Natural killer cell (primary cell): ENCODE results near the gene DOK1. TPM values are rescaled to one million over a fixed set of nuclear protein-coding genes. Genes with fewer than 3 reads are reported as not detected.

Source experiments
- ATAC-seq, 3 donors: fragments of 150-1000 bp in 2 of 3; fragments of 200-7000 bp in 1 of 3; cut with Tn5 transposase; 1 replicate in 1 of 3; 2 replicates in 2 of 3; pipeline ENCODE4 v1.10.0; 2021; ENCODE audit warnings: mild to moderate bottlenecking in 2 of 3, moderate library complexity in 2 of 3
- DNase-seq, 2 donors: peaks; one replicate each; pipeline versions ENCODE4 v3.0.0 to v3.0.0-alpha.2; 2013 to 2021; ENCODE audit warnings: mixed read lengths in 1 of 2
- H3K27ac ChIP-seq: one replicate; pipeline ENCODE4 v1.5.1; 2013; ENCODE audit warnings: mild to moderate bottlenecking, low read length
- H3K27me3 ChIP-seq: one replicate; pipeline ENCODE4 v1.6.1; 2013; ENCODE audit warnings: low read length; ENCODE audit not compliant: control insufficient read depth, insufficient read depth
- H3K36me3 ChIP-seq: one replicate; pipeline ENCODE4 v1.6.1; 2013; ENCODE audit warnings: low read length; ENCODE audit not compliant: control insufficient read depth, insufficient read depth
- H3K4me1 ChIP-seq: one replicate; pipeline ENCODE4 v1.6.1; 2013; ENCODE audit warnings: low read length; ENCODE audit not compliant: control insufficient read depth, insufficient read depth
- H3K4me3 ChIP-seq: one replicate; pipeline ENCODE4 v1.5.1; 2013; ENCODE audit warnings: low read length
- H3K9me3 ChIP-seq: one replicate; pipeline ENCODE4 v1.6.1; 2013; ENCODE audit warnings: low read length; ENCODE audit not compliant: control insufficient read depth, insufficient read depth
- H3K27ac Mint-ChIP-seq, 2 donors: one replicate each; pipeline ENCODE4 v1.8.0; 2022; ENCODE audit warnings: mild to moderate bottlenecking in 2 of 2, mixed read lengths in 2 of 2, moderate library complexity in 1 of 2
- H3K27me3 Mint-ChIP-seq, 2 donors: one replicate each; pipeline ENCODE4 v1.8.0; 2022; ENCODE audit warnings: low read depth in 2 of 2, mixed read lengths in 2 of 2
- H3K36me3 Mint-ChIP-seq: one replicate; pipeline ENCODE4 v1.8.0; 2022; ENCODE audit warnings: mixed read lengths
- H3K4me1 Mint-ChIP-seq, 2 donors: one replicate each; pipeline ENCODE4 v1.8.0; 2022; ENCODE audit warnings: mixed read lengths in 2 of 2
- H3K4me3 Mint-ChIP-seq: one replicate; pipeline ENCODE4 v1.8.0; 2022; ENCODE audit warnings: mild to moderate bottlenecking, moderate library complexity, mixed read lengths
- H3K9me3 Mint-ChIP-seq, 2 donors: one replicate each; pipeline ENCODE4 v1.8.0; 2022; ENCODE audit warnings: mixed read lengths in 2 of 2
- WGBS: methylation state at CpG from one replicate; pipeline ENCODE4 v1.1.7; 2013; ENCODE audit warnings: missing lambda C conversion rate; ENCODE audit not compliant: insufficient coverage; 5-methylcytosine and 5-hydroxymethylcytosine counted together
- intact Hi-C: fragments of 100-400 bp; cut with micrococcal nuclease; formaldehyde crosslinking; loops from one replicate; pipeline ENCODE4 v1.14.2; 2022
- total RNA-seq, 4 donors: library from RNA; stranded (reverse); fragments of 120-200 nt in 1 of 4; gene quantifications; one replicate each; pipeline versions ENCODE4 v1.2.3 to v1.2.4, GENCODE V29; 2013 to 2022
- TF ChIP-seq, protein P1 (sequence below): fragments of 200-600 bp; IDR thresholded peaks from one replicate; pipeline ENCODE4 v1.8.0; 2022; ENCODE audit warnings: antibody characterized with exemption

DOK1 gene
- total RNA-seq, 3 donors from 2014 or later (not counting 1 experiment from before 2014, with no cell fraction given) = 17.4 to 24.9 (median 23.9) TPM

DNA sequence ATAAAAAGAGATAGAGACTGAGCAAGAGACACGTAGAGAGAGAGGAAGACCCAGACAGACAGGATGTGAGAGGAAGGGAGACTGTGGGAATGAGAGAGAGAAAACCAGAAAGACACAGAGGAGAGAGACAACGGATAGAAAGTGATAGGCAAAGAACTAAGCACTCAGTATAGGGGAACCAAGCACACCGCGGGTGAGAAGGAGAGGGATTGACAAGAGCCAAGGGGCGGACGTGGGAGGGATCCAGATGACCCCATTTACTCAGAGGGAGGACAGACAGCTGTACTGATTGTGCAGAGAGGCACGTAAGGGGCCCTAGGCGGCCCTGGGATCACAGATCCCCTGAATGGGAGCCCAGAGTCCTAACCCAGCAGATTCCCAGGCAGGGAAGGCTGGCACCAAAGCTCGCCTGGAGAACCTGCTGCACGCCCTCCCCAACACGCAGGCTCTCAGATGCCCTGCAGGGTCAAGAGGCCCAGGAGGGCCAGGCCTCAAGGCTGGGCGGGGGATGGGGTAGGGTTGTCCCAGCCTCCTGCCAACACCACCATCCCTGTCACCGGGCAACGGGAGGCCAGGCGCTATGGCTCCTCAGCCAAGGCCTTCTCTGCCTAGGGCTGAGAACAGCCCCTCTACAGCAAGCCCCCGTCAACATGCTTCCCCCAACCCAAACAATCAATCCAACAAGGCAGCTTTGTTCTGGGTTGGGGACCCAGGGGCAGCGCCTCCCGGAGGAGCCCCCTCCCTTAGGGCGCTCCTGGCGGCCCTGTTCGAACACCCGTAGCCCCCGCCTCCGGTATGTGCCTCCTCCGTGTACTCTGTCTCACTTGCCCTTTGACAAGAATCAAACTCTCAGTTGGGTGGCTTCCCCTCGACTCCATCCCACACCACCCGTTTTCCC is 1.4 kb upstream of the DOK1 start:
- Histone ChIP-seq H3K4me3 (no peak overlapping the region), H3K9me3 (no peaks in the 10 kb centered on the region), H3K27me3 (peaks cover 17% of the 10 kb centered on the region), H3K27ac (peak overlapping the region; percentile 66), H3K4me1 (peaks cover 38% of the 10 kb centered on the region), H3K36me3 (peaks cover 6% of the 10 kb centered on the region)
- TF ChIP-seq, protein P1, sequence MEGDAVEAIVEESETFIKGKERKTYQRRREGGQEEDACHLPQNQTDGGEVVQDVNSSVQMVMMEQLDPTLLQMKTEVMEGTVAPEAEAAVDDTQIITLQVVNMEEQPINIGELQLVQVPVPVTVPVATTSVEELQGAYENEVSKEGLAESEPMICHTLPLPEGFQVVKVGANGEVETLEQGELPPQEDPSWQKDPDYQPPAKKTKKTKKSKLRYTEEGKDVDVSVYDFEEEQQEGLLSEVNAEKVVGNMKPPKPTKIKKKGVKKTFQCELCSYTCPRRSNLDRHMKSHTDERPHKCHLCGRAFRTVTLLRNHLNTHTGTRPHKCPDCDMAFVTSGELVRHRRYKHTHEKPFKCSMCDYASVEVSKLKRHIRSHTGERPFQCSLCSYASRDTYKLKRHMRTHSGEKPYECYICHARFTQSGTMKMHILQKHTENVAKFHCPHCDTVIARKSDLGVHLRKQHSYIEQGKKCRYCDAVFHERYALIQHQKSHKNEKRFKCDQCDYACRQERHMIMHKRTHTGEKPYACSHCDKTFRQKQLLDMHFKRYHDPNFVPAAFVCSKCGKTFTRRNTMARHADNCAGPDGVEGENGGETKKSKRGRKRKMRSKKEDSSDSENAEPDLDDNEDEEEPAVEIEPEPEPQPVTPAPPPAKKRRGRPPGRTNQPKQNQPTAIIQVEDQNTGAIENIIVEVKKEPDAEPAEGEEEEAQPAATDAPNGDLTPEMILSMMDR = no peak
- no peaks in the 10 kb centered on the region for H3K9me3 Mint-ChIP-seq
- H3K27me3 Mint-ChIP-seq = peaks cover 30 to 32% of the 10 kb centered on the region in 2 donors
- peaks cover 10 to 36% of the 10 kb centered on the region in 2 donors for H3K4me1 Mint-ChIP-seq
- no peak for ATAC-seq
- intact Hi-C loops = no loop called here
- H3K27ac Mint-ChIP-seq = peak overlapping the region; percentile 80 to 89
- H3K4me3 Mint-ChIP-seq = peak overlapping the region; percentile 75
- WGBS = 88% methylated on average over 27 of the region's 27 CpGs
- DNase-seq = peak in 1 of 2 donors; percentile 27
- H3K36me3 Mint-ChIP-seq = no peaks in the 10 kb centered on the region

DNA sequence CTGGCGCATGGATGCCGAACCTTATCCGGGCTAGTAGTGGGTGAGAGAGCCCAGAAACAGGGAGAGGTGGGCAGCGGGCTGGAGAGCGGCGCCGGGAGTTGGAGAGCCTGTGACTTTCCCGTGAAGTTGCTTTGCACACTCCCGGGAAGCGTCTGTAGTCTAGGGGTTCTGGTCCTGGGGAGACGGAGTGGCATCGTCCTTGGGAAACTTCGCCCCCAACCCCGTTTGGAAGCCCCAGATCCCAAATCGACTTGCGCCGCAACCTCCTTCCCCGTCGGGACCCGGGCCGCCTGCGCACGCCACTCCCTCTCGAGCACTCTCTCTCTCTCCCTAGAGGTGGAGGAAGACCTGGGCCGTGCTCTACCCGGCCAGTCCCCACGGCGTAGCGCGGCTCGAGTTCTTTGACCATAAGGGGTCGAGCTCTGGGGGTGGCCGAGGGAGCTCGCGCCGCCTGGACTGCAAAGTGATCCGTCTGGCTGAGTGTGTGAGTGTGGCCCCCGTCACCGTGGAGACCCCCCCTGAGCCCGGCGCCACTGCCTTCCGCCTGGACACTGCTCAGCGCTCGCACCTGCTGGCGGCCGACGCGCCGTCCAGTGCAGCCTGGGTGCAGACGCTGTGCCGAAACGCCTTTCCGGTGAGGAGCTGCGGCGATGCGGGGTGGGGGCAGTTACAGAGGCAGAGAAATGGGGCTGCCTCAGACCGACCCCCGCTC is 456 bp downstream of the DOK1 start:
- TF ChIP-seq, protein P1 = no peak
- Histone ChIP-seq H3K27me3 (peaks cover 5% of the 10 kb centered on the region), H3K4me3 (peak overlapping the region; percentile 70), H3K27ac (peak overlapping the region; percentile 66), H3K9me3 (no peaks in the 10 kb centered on the region), H3K4me1 (peaks cover 24% of the 10 kb centered on the region), H3K36me3 (peaks cover 6% of the 10 kb centered on the region)
- H3K9me3 Mint-ChIP-seq = no peaks in the 10 kb centered on the region
- H3K4me3 Mint-ChIP-seq = peak overlapping the region; percentile 92
- DNase-seq (peak; percentile 39 to 62), ATAC-seq (peak; percentile 52 to 64 (median 57))
- WGBS = under 1% methylated on average over 58 of the region's 58 CpGs
- H3K36me3 Mint-ChIP-seq = no peaks in the 10 kb centered on the region
- peaks cover 7 to 36% of the 10 kb centered on the region in 2 donors for H3K4me1 Mint-ChIP-seq
- peaks cover 17 to 21% of the 10 kb centered on the region in 2 donors for H3K27me3 Mint-ChIP-seq
- peak overlapping the region; percentile 80 to 89 for H3K27ac Mint-ChIP-seq
- intact Hi-C loops = no loop called here

DNA sequence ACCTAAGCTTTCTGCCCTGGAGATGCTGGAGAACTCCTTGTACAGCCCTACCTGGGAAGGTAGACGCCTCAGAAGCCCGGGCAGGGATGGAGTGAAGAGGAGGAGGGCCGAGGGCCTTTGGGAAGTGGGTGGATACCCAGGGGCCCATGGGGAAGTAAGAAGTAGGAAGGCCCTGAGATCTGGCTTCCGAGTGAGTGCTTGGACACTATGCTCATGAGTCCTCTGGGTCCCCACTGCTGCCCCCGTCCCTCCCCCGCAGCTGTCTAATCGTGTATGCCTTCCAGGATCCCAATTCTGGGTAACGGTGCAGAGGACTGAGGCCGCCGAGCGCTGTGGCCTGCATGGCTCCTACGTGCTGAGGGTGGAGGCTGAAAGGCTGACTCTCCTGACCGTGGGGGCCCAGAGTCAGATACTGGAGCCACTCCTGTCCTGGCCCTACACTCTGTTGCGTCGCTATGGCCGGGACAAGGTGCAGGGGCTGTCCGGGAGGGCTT is 1.1 kb downstream of the DOK1 start:
- TF ChIP-seq, protein P1 = no peak
- Histone ChIP-seq H3K27ac (peak overlapping the region; percentile 66), H3K36me3 (peaks cover 6% of the 10 kb centered on the region), H3K9me3 (no peaks in the 10 kb centered on the region), H3K4me1 (peaks cover 24% of the 10 kb centered on the region), H3K4me3 (peak overlapping the region; percentile 70), H3K27me3 (no peaks in the 10 kb centered on the region)
- DNase-seq (no peak), ATAC-seq (no peak)
- Mint-ChIP-seq H3K4me3 (peak overlapping the region; percentile 92), H3K9me3 (no peaks in the 10 kb centered on the region), H3K27me3 (peaks cover 10 to 20% of the 10 kb centered on the region in 2 donors), H3K36me3 (no peaks in the 10 kb centered on the region), H3K4me1 (peaks cover 14 to 42% of the 10 kb centered on the region in 2 donors), H3K27ac (peak overlapping the region; percentile 80 to 89)
- 66% methylated on average over 17 of the region's 17 CpGs for WGBS
- intact Hi-C loops = no loop called here
